Ishikawa (cell line): Measurements from ENCODE around the gene CEP162.

ENCODE experiments used
- CEBPB ChIP-seq: IDR thresholded peaks from 2 replicates; pipeline ENCODE4 v1.6.1; 2012
- CREB1 ChIP-seq: IDR thresholded peaks from 2 replicates; pipeline ENCODE4 v1.6.1; 2012; ENCODE audit warnings: low read depth
- EGR1 ChIP-seq: IDR thresholded peaks from 2 replicates; pipeline ENCODE4 v1.6.1; 2012
- EP300 ChIP-seq: IDR thresholded peaks from 2 replicates; pipeline ENCODE4 v1.6.1; 2012; ENCODE audit warnings: borderline replicate concordance
- FOXM1 ChIP-seq: IDR thresholded peaks from 2 replicates; pipeline ENCODE4 v1.6.1; 2012; ENCODE audit warnings: low read depth, borderline replicate concordance
- MAX ChIP-seq: IDR thresholded peaks from 2 replicates; pipeline ENCODE4 v1.6.1; 2012
- NFIC ChIP-seq: IDR thresholded peaks from 2 replicates; pipeline ENCODE4 v1.6.1; 2012
- RAD21 ChIP-seq: IDR thresholded peaks from 2 replicates; pipeline ENCODE4 v1.6.1; 2012; ENCODE audit warnings: low read depth
- REST ChIP-seq: IDR thresholded peaks from 2 replicates; pipeline ENCODE4 v1.6.1; 2012; ENCODE audit warnings: low read depth, mild to moderate bottlenecking
- TAF1 ChIP-seq: IDR thresholded peaks from 2 replicates; pipeline ENCODE4 v1.6.1; 2012; ENCODE audit warnings: low read depth, mild to moderate bottlenecking
- TCF12 ChIP-seq: IDR thresholded peaks from 2 replicates; pipeline ENCODE4 v1.6.1; 2012; ENCODE audit warnings: low read depth
- TEAD4 ChIP-seq: IDR thresholded peaks from 2 replicates; pipeline ENCODE4 v1.6.1; 2012
- USF1 ChIP-seq: IDR thresholded peaks from 2 replicates; pipeline ENCODE4 v1.6.1; 2012
- YY1 ChIP-seq: IDR thresholded peaks from 2 replicates; pipeline ENCODE4 v1.6.1; 2012; ENCODE audit warnings: low read depth
- ZBTB7A ChIP-seq: IDR thresholded peaks from 2 replicates; pipeline ENCODE4 v1.6.1; 2012; ENCODE audit warnings: low read depth

CEP162 gene

GRCh38 chr6:84089081-84089480, 138.4 kb downstream of the CEP162 start:
- TF ChIP-seq TAF1 (no peak), REST (no peak), CREB1 (no peak), FOXM1 (no peak), EP300 (no peak), ZBTB7A (no peak), NFIC (no peak), YY1 (no peak), TEAD4 (no peak), EGR1 (no peak), RAD21 (no peak), MAX (no peak), TCF12 (no peak), CEBPB (no peak), USF1 (no peak)

- no peak for TF ChIP-seq MAX
- no peak for TF ChIP-seq USF1
- TF ChIP-seq ZBTB7A = no peak
- TF ChIP-seq NFIC = no peak
- TF ChIP-seq EGR1 = no peak
- TF ChIP-seq TEAD4 = no peak
- TF ChIP-seq CEBPB = no peak
- no peak for TF ChIP-seq REST
- TF ChIP-seq RAD21 = no peak
- no peak for TF ChIP-seq TCF12
- TF ChIP-seq EP300 = no peak
- TF ChIP-seq CREB1 = no peak
- no peak for TF ChIP-seq FOXM1
- TF ChIP-seq TAF1 = no peak
These were observed 140.7 kb downstream of the CEP162 start for GRCh38 chr6:84086545-84087429.

GRCh38 chr6:84086056-84086455, 141.4 kb downstream of the CEP162 start:
- TF ChIP-seq CREB1 = no peak
- no peak for TF ChIP-seq YY1
- TF ChIP-seq TEAD4 = no peak
- TF ChIP-seq REST = no peak
- no peak for TF ChIP-seq CEBPB
- no peak for TF ChIP-seq NFIC
- no peak for TF ChIP-seq EGR1
- no peak for TF ChIP-seq USF1
- TF ChIP-seq RAD21 = no peak
- no peak for TF ChIP-seq MAX
- TF ChIP-seq ZBTB7A = no peak
- TF ChIP-seq TCF12 = no peak
- no peak for TF ChIP-seq TAF1
- TF ChIP-seq FOXM1 = no peak
